ENCODE data around the gene CFAP43. TPM values are rescaled to one million over a fixed set of nuclear protein-coding genes. Genes with fewer than 3 reads are reported as not detected.
A peak's percentile ranks its signal among the peaks of the same experiment; 100 is the strongest.

Gene CFAP43
- total and polyA plus RNA-seq, 9 of the 15 experiments (the other 6 are each of a cell fraction or from before 2014, with no cell fraction given), result 0.07 to 0.86 (median 0.11) TPM; not detected in 1

- POLR2A ChIA-PET, result interaction anchor here (0.6 to 1.3 kb wide), 2 partner anchors 10 to 66 kb away, joined by 3 to 4 read pairs; no protein-coding TSS in a partner anchor
- in situ Hi-C loops (cut with MboI) (no loop called here), intact Hi-C loops (cut with micrococcal nuclease) (no loop called here)
- H3K4me3 ChIP-seq, result peak overlapping the region; percentile 93
- peak overlapping the region; percentile 86 for H3K4me2 ChIP-seq (ENCODE audit: insufficient read depth, low read length)
- no TSS peak for BruUV-seq (replicated peaks)
- no peak for DNase-seq (ENCODE audit: extremely low read depth in 1 of 4, low spot score in 3 of 4)
- TF ChIP-seq ZNF277 (CRISPR knock-in tag; IDR thresholded peaks at IDR 0.05; ENCODE audit: borderline replicate concordance) (no peak), CREBBP (IDR thresholded peaks at IDR 0.05; ENCODE audit: low read depth, low read length) (no peak), TARDBP (IDR thresholded peaks at IDR 0.05) (no peak), NUFIP1 (IDR thresholded peaks at IDR 0.05; ENCODE audit: partially characterized antibody) (peak; percentile 22), GATA2 (CRISPR knock-in tag; IDR thresholded peaks at IDR 0.05) (0 out of 2 replicates have a peak, but pooled peaks have one; percentile 5), BACH1 (tag; IDR thresholded peaks at IDR 0.05) (0 out of 2 replicates have a peak, but pooled peaks have one; percentile 5), HDAC3 (IDR thresholded peaks at IDR 0.05; ENCODE audit: borderline replicate concordance, partially characterized antibody) (no peak)
- peaks cover 43% of the 10 kb centered on the region for H3K79me2 ChIP-seq (ENCODE audit: control insufficient read depth, insufficient read depth, low read length)
- H3K36me3 ChIP-seq (ENCODE audit: control insufficient read depth, insufficient read depth, low read length), result peaks cover 30% of the 10 kb centered on the region
- H4K20me1 ChIP-seq (replicated peaks; ENCODE audit: control insufficient read depth, insufficient read depth, low read length), result no peaks in the 10 kb centered on the region
- CTCF ChIA-PET (ENCODE audit: low intra/inter-chr PET ratio), result no interaction called here
- H2AFZ ChIP-seq (ENCODE audit: low read depth, low read length), result peak overlapping the region; percentile 91
- peaks cover 11 to 30% of the 10 kb centered on the region in 2 experiments; a peak in 4 of 5 replicates for H3K4me1 ChIP-seq (replicated peaks in 1 of 2; ENCODE audit: control insufficient read depth in 2 of 2, insufficient read depth in 2 of 2, low read length in 2 of 2)
- no peak for ATAC-seq
- WGBS (ENCODE audit: insufficient coverage, low coverage, missing lambda C conversion rate), result 5% methylated on average over 10 of the region's 10 CpGs
- no peaks in the 10 kb centered on the region for H3K9me1 ChIP-seq (ENCODE audit: control insufficient read depth, insufficient read depth, low read length)
- H3K9me3 ChIP-seq (replicated peaks; ENCODE audit: control insufficient read depth, insufficient read depth, low read depth, low read length), result no peaks in the 10 kb centered on the region; the same call in 1 of the 2 replicates
- peak overlapping the region; percentile 84 to 96; a peak in 3 of 4 replicates for H3K9ac ChIP-seq (ENCODE audit: insufficient read depth in 1 of 2, low read depth in 2 of 2, low read length in 2 of 2)
- H3K27me3 ChIP-seq (ENCODE audit: control insufficient read depth in 2 of 2, insufficient read depth in 2 of 2, low read length in 2 of 2), result no peaks in the 10 kb centered on the region
- peak overlapping the region; percentile 74 for H3K27ac ChIP-seq (ENCODE audit: extremely low read depth, low read depth, low read length)
- no peak for FAIRE-seq
Measured at GRCh38 chr10:104253606-104254410, 21.6 kb upstream of the CFAP43 start.
